ENCODE data around the gene PIGV. TPM values are rescaled to one million over a fixed set of nuclear protein-coding genes. Genes with fewer than 3 reads are reported as not detected.

PIGV gene
- total and polyA plus RNA-seq, 2 of the 4 experiments (the other 2 are of a cell fraction): 7.2 to 10.6 TPM

DNA sequence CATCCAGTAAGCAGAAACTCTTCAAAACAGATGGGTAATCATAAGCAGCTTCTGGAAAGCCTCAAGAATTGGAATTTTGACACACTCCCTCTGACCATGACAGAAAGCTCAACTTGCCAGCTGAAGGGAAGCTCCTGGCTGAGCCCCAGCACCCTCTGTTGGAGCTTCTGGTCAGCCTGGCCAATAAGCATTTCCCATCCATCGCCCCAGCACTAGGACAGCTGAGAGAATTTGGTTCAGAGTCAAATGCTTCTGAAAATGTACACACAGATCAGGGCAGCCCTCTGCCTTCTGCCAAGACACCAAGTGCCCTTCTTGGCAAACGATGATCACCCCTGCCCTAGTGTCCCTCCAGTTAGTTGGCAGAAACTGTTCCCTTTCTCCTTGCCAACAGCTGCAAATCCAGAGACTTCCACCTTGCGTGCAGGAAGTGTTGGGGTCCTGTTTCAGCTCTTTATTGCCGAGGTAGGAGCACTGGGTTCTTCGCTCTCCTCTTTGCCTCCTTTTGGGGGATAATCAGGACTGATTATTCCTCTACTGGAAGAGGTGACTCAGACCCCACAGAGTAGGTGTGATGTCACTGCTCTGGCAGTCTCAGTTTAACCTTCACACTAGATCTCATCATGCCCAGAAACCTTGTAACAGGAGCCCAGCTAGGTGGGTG, 11.9 kb downstream of the PIGV start:
- Histone ChIP-seq H3K9me1 (ENCODE audit: insufficient read depth, low read length) (peaks cover 12% of the 10 kb centered on the region), H3K9me3 (ENCODE audit: control insufficient read depth, insufficient read depth, low read length) (no peaks in the 10 kb centered on the region), H3K9ac (ENCODE audit: low read depth, low read length) (no peak overlapping the region), H3K4me2 (ENCODE audit: low read depth, low read length) (peak overlapping the region; percentile 86), H3K27ac (ENCODE audit: insufficient read depth, low read length) (peak overlapping the region; percentile 53), H2BK20ac (ENCODE audit: low read depth, low read length) (peak overlapping the region; percentile 20; the same call in 1 of the 2 replicates), H3K4ac (ENCODE audit: low read depth, low read length) (peak overlapping the region; percentile 75), H4K5ac (ENCODE audit: low read depth, low read length) (no peak overlapping the region), H3K23ac (ENCODE audit: low read depth, low read length) (peak overlapping the region; percentile 41; the same call in 1 of the 2 replicates), H3K27me3 (ENCODE audit: control insufficient read depth, insufficient read depth, low read length) (no peaks in the 10 kb centered on the region), H3K4me1 (ENCODE audit: control insufficient read depth, insufficient read depth, low read length) (peaks cover 12% of the 10 kb centered on the region), H4K91ac (ENCODE audit: insufficient read depth, low read depth, low read length) (0 out of 2 replicates have a peak overlapping the region, but pooled peaks have one; percentile 12), H2AK9ac (replicated peaks; ENCODE audit: low read depth, low read length, poor library complexity) (no peak overlapping the region), H2BK15ac (ENCODE audit: low read depth, low read length) (peak overlapping the region; percentile 37; the same call in 1 of the 3 replicates), H4K20me1 (ENCODE audit: insufficient read depth, low read length) (no peaks in the 10 kb centered on the region; the same call in 1 of the 2 replicates), H3K18ac (ENCODE audit: low read depth, low read length) (peak overlapping the region; percentile 42; the same call in 1 of the 2 replicates), H2AK5ac (ENCODE audit: low read depth, low read length) (peak overlapping the region; percentile 25; the same call in 1 of the 2 replicates), H2AFZ (replicated peaks; ENCODE audit: low read length, poor library complexity) (peak overlapping the region; percentile 68), H3K4me3 (ENCODE audit: insufficient read depth, low read depth, low read length) (no peak overlapping the region), H2BK5ac (ENCODE audit: low read depth, low read length, poor library complexity, severe bottlenecking) (peak overlapping the region; percentile 44), H2BK120ac (ENCODE audit: low read depth, low read length) (peak overlapping the region; percentile 43; the same call in 1 of the 2 replicates), H3K14ac (replicated peaks; ENCODE audit: low read depth, low read length) (peak overlapping the region; percentile 34), H3K36me3 (ENCODE audit: control insufficient read depth, insufficient read depth, low read length) (peaks cover 4% of the 10 kb centered on the region; the same call in 1 of the 2 replicates), H3K79me1 (ENCODE audit: low read depth in 1 of 2, low read length in 2 of 2) (peaks cover 0 to 8% of the 10 kb centered on the region in 2 experiments; a peak in 1 of 4 replicates), H3K56ac (ENCODE audit: extremely low read depth, insufficient read depth, low read length) (no peak overlapping the region), H4K8ac (ENCODE audit: low read depth in 2 of 2, low read length in 2 of 2) (peak overlapping the region in 1 of 2 experiments; percentile 7; a peak in 1 of 4 replicates)
- WGBS, 2 experiments (ENCODE audit: extremely low coverage in 2 of 2, insufficient read length in 1 of 2): no CpG with 5 or more reads among the region's 5 CpGs
- ChIA-PET POLR2A (ENCODE audit: unreplicated experiment) (interaction anchor here (0.8 to 0.9 kb wide), 3 partner anchors 9 to 31 kb away, joined by 3 read pairs; partner anchors contain the start of gene PIGV), CTCF (interaction anchor here (0.6 to 1.4 kb wide), 5 partner anchors 9 to 189 kb away, joined by 3 to 7 read pairs (median 6); no protein-coding TSS in a partner anchor)
- dilution Hi-C loops (cut with HindIII; ENCODE audit: low sequenced_read_pairs, unreplicated experiment) (loop anchor here (25.0 kb wide), 1 partner anchor 212 kb away; no protein-coding TSS in a partner anchor), in situ Hi-C loops (cut with MboI; ENCODE audit: low sequenced_read_pairs) (loop anchor here (5.0 kb wide), 1 partner anchor 192 kb away; no protein-coding TSS in a partner anchor), intact Hi-C loops (cut with micrococcal nuclease) (no loop called here)
- TF ChIP-seq CEBPB (IDR thresholded peaks at IDR 0.05; ENCODE audit: low read depth, low read length) (no peak), RFX5 (IDR thresholded peaks at IDR 0.05; ENCODE audit: low read depth, low read length) (no peak), FOS (IDR thresholded peaks at IDR 0.05; ENCODE audit: low read depth, low read length) (peak; percentile 70), RAD21 (IDR thresholded peaks at IDR 0.05; ENCODE audit: low read length) (no peak)
- TF ChIP-seq, protein P1, sequence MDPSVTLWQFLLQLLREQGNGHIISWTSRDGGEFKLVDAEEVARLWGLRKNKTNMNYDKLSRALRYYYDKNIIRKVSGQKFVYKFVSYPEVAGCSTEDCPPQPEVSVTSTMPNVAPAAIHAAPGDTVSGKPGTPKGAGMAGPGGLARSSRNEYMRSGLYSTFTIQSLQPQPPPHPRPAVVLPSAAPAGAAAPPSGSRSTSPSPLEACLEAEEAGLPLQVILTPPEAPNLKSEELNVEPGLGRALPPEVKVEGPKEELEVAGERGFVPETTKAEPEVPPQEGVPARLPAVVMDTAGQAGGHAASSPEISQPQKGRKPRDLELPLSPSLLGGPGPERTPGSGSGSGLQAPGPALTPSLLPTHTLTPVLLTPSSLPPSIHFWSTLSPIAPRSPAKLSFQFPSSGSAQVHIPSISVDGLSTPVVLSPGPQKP (IDR thresholded peaks at IDR 0.05; ENCODE audit: borderline replicate concordance, low read depth, low read length): no peak
- TF ChIP-seq, protein P2, sequence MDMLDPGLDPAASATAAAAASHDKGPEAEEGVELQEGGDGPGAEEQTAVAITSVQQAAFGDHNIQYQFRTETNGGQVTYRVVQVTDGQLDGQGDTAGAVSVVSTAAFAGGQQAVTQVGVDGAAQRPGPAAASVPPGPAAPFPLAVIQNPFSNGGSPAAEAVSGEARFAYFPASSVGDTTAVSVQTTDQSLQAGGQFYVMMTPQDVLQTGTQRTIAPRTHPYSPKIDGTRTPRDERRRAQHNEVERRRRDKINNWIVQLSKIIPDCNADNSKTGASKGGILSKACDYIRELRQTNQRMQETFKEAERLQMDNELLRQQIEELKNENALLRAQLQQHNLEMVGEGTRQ (IDR thresholded peaks at IDR 0.05; ENCODE audit: low read depth, low read length): no peak
- ATAC-seq (ENCODE audit: low read depth) (peak; percentile 85), DNase-seq (peak; percentile 81)
- no TSS peak for BruUV-seq (replicated peaks)
